CD4-positive, alpha-beta T cell treated with Interleukin-17A for 4 hours (primary cell): ENCODE results near the gene VPS13C.

Source experiments
- DNase-seq: peaks from one replicate; pipeline ENCODE4 v3.0.0-alpha.2; 2020; ENCODE audit warnings: mixed read lengths

VPS13C gene

DNA sequence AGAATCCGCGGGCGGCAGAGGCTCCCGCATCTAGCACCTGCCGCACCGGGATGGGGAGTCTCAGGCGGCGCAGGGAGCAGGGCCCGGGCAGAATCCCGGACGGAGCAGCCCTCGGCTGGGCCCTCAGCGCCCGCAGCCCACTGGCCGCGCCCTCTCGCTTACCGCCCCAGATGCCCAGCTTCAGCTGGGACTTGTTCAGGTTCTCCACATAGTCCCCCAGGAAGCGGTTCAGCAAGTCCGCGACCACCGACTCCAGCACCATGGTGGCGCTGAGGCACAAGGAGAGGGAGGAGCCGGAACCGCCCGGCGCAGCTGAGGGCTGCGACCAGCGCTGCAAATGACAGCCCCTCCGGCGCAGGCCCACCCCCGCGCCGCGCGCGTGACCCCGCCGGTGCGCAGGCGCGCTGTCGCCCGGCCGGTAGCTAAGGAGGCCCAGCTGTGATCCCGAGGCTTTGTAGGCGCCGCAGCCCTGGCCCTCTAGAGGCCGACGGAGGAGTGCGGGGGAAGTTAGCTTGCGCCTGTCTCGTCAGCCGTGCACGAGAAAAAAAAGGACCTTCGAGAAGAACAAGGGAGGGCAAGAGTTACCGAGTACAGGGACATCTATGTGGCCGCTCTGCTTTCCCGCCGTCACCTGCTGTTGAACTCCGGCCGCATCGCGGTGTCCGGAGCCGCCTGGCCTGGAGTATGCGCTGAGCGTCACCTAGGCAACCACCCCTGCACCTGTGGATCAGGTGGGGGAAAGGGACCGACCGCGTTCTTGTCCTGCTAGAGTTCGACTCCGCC, at the start of gene VPS13C:
TSS of gene VPS13C (minus strand) at position 335 of the 783 bp plus-strand sequence. CDS start at position 262, 73 bp downstream.
- peak; percentile 92 for DNase-seq

- no peak for DNase-seq
These were observed 49.2 kb upstream of the VPS13C start for GRCh38 chr15:62109437-62109836.

DNA sequence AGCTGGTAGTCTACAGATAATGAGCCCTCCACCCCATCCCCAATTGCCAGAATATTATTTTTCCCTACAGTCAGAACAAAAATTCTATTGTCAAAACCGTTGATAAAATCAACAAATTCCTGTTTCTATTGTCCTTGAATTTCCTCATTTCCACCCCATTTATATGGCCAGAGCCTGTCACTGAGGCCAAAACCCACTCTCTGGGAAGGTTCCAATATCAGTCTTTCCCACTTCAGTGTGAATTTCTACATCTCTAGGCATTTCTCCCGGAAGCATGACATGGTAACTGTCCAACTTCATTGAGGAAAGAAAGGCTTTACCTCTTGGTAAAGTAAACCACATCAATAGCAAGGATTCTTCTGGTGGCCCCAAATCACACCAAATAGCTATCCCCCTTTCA, 48.2 kb upstream of the VPS13C start:
- DNase-seq, result no peak

DNA sequence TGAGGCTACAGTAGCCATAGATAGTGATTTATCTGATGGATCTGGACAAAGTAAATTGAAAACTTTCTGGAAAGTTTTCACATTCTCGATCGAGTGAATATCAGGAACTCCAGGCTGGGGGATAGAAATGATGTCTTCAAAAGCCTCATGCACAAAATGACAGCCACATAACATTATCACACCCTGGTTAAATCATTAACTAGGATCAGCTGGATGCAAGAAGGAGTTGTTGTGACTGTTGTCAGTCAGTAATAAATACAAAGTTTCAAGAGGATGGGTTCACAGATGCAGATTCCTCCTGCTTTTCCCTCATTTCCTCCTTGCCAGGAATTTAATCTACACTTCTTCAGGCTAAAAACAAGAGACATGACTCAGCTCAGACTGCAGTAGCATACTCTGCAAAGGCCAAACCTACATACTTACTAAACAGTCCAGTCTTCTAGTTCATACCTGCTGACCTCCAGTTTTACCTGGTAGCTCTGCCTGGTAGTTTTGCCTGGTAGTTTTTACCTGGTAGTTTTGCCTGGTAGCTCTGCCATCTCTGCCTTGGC, 47.4 kb upstream of the VPS13C start:
- DNase-seq, result no peak

- DNase-seq, result no peak
These were observed 45.8 kb upstream of the VPS13C start for GRCh38 chr15:62106096-62106495.

- no peak for DNase-seq
These were observed 45.0 kb upstream of the VPS13C start for GRCh38 chr15:62105266-62105665.

GRCh38 chr15:62104846-62105245, 44.6 kb upstream of the VPS13C start:
- DNase-seq, result no peak

- no peak for DNase-seq
These were observed 44.2 kb upstream of the VPS13C start for GRCh38 chr15:62104401-62104800.

GRCh38 chr15:62103431-62103830, 43.2 kb upstream of the VPS13C start:
- no peak for DNase-seq

GRCh38 chr15:62099094-62099601, 38.9 kb upstream of the VPS13C start:
- no peak for DNase-seq

GRCh38 chr15:62094388-62094787, 34.1 kb upstream of the VPS13C start:
- no peak for DNase-seq

- DNase-seq, result no peak
These were observed 33.6 kb upstream of the VPS13C start for GRCh38 chr15:62093809-62094208.

- DNase-seq, result no peak
These were observed 30.7 kb upstream of the VPS13C start for GRCh38 chr15:62090988-62091387.

GRCh38 chr15:62089616-62090015, 29.4 kb upstream of the VPS13C start:
- DNase-seq, result no peak

GRCh38 chr15:62088353-62088693, 28.1 kb upstream of the VPS13C start:
- DNase-seq, result no peak

DNA sequence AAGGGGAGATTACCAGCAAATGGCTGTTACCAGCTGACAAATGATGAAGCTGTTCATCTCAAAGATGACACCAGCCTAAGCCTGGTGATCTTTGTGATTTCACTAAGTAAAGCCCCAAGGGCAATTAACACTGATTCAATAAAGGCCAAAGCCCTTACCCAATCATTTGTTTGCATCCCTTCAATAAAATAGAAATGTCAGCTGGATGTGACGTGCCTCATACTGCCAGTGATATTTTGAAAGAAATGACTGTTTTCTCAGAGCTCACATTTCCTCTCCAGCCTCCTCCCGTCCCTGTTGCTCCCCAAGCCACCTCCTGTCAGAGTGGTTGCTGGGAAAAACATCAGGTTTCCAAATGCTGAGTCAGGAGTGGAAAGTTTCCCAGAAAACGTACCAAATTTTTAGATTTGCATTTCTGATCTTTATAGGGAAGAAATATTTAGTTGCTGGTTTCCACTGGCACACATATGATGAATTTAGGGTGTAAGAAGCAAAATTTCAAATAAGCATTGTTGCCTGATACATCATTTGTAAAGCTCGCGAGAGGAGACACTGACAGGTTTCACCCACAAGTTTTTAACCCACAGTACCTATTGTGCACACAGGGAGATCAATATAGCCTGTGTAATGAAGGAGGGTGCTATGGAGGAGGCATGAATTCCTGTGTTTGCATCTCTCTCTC, 27.6 kb upstream of the VPS13C start:
- no peak for DNase-seq

DNA sequence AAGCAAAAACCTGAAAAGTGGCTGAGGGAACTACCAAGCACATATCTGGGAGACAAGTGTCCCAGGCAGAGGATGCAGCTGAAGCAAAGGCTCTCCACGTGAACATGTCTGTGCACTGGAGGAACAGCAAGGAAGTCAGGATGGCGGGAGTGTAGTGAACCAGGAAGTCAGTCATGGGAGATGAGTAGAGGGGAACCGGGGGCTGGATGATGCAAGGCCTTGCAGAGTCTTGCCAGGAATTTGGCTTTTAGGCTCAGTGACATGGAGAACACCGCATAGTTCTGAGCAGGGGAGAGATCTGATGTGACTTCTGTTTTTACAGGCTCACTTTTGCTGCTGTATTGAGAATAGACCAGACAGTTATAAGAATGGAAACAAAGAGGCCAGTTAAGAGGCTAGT, 25.5 kb upstream of the VPS13C start:
- no peak for DNase-seq

DNA sequence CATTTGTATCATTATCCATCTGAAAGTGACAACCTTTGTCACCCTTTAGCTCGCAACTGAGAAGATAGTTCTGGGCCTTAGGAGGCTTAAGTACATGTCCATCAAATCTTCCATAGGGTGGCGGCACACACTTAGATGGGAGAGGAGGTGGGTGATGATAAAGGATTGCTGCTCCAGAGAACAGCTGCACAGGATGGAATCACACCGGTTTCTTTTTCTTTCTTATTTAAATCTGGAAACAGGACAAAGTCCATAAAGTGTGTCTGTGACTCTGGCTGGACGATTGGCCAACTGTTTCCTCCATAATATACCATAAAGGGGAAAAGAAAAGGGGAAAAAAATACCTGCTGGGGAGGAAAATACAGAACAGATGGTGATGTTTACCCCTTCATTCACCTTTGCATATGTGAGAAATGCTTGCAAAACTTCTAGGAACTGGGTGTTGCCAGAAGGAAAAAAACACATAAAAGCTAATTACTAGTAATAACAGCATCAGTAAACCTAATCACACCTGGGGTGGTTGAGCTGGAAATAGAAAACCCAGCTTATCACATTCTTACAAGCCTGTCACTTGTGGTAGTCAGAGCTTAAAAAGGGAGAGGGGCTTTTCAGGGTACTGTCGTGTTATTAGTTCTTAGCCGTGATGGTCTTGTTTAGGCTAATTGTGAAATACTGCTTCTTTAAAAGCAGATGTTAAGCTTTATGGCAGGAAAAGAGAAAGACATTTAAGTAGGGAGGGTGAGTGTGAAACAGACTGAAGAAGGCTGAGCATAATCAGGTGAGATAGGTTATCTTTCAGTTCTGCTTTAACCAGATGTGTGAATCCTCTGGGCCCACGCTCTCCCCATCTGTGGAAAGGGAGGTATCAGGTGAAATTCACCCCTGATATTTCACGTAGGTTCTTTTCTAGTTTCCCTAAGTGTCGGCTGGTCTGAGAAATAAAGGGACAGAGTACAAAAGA, 23.2 kb upstream of the VPS13C start:
- no peak for DNase-seq

DNA sequence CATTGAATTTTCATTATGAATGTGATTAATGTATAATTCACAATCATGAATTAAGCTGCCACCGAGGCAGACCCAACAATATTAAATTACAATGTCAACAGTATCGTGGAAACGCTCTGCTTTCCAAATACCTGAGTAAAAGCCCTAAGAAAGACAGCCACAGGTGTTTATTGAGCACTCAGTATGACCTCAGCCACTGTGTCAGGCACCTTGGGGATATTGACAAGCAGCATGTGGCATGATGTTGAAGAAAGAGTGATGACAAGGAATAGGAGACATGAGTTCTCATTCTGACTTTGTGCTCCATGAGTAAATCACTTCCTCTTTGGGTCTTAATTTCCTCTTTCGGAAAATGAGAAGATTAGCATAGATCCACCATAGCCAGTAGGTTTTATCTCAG, 19.3 kb upstream of the VPS13C start:
- DNase-seq, result no peak

DNA sequence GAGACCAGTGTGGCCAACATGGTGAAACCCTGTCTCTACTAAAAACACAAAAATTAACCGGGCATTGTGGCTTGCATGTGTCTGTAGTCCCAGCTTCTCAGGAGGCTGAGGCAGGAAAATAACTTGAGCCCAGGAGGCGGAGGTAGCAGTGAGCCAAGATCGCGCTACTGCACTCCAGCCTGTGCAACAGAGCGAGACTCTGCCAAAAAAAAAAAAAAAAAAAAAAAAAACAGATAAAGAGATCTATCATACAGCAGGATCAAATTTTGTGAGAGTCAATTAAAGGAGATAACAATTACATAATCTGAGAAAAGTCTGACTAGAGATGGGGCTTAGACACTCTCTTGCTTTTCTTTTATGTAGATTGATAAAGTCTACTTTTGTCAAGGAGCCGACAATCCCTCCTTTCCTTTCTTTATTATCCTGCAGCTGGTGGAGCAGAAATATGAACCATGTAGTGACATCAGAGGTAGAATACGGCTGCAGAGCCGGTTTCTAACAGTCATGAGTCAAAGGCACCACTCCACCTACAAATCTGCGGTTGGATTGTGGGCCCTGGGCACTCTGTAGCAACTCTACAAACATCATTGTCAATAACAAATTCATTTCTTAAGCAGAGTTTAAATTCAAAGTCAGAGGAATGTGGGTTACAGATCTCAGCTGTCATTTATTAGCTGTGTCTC, 15.5 kb upstream of the VPS13C start:
- no peak for DNase-seq

DNA sequence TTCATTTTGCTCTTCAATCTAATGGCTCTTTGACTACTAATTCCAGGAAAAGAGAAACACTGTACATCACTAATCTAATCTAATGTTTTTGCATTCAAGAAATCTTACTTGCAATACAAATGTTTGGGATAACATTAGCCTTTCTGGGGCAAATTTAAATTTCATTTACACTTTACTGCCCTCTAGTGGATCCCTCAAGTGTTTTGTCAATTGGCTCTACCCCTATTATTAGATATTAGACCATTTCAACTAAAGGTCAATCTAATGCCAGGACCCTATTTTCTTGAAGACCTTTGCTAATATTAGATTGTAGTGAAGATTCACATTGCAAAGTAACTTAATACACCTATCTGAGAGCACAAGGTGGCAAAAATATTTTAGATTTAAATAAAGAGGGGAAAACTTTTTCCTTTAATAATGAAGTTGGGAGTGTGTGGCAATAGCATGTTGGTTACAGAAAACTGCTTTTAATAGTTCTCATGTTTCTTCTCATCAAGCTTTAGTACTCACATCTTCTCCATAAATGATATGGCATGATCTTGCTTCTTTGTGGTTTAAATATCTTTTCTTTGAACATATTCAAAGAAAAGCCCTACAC, 11.6 kb upstream of the VPS13C start:
- no peak for DNase-seq

- DNase-seq, result no peak
These were observed 9.3 kb upstream of the VPS13C start for GRCh38 chr15:62069551-62069950.
